Limb (tissue), 2 donors: ENCODE measurements around the gene RAB33A.
"Not testable (repeated sequence)": the region's sequence is repeated elsewhere in the genome, so short reads cannot be mapped to it uniquely, and the experiment has no call there.

Source experiments
- DNase-seq, 2 donors: peaks; one replicate each; pipeline ENCODE4 v3.0.0-alpha.2; 2016; ENCODE audit errors: extremely low spot score in 2 of 2

Gene RAB33A

GRCh38 chrX:130231184-130231583, 59.4 kb downstream of the RAB33A start:
- not testable (repeated sequence) for DNase-seq
